ENCODE measurements around the gene NEK6.

NEK6 gene

GRCh38 chr9:124349267-124349666 lies 91.5 kb downstream of the NEK6 start:
- Histone ChIP-seq H3K79me1 (ENCODE audit: low read depth, low read length) (peaks cover 11% of the 10 kb centered on the region), H2AK5ac (ENCODE audit: low read depth, low read length) (no peak overlapping the region), H3K9me3 (replicated peaks in 1 of 2; ENCODE audit: control insufficient read depth in 2 of 2, insufficient read depth in 1 of 2, low read depth in 1 of 2, low read length in 2 of 2) (no peaks in the 10 kb centered on the region), H2BK5ac (ENCODE audit: low read length) (no peak overlapping the region), H3K4ac (ENCODE audit: low read length) (no peak overlapping the region), H2BK12ac (ENCODE audit: low read length) (no peak overlapping the region), H4K91ac (ENCODE audit: low read depth, low read length, poor library complexity) (no peak overlapping the region), H4K8ac (ENCODE audit: low read depth, low read length) (no peak overlapping the region), H3K18ac (ENCODE audit: low read length) (no peak overlapping the region), H3K4me3 (ENCODE audit: low read length in 2 of 2) (no peak overlapping the region), H3K14ac (ENCODE audit: low read length) (no peak overlapping the region), H3K27ac (replicated peaks; ENCODE audit: low read length) (no peak overlapping the region), H3K23ac (ENCODE audit: low read depth, low read length, poor library complexity) (no peak overlapping the region), H3K4me1 (ENCODE audit: control insufficient read depth in 2 of 2, insufficient read depth in 1 of 2, low read depth in 1 of 2, low read length in 2 of 2) (peaks cover 10 to 14% of the 10 kb centered on the region in 2 donors), H3K9ac (ENCODE audit: low read depth, low read length, poor library complexity) (no peak overlapping the region), H2BK120ac (ENCODE audit: low read depth, low read length) (no peak overlapping the region), H3K27me3 (ENCODE audit: control insufficient read depth in 3 of 3, insufficient read depth in 3 of 3, low read depth in 1 of 3, low read length in 3 of 3) (no peaks in the 10 kb centered on the region), H3K4me2 (ENCODE audit: insufficient read depth, low read length, poor library complexity, severe bottlenecking) (no peak overlapping the region), H2BK15ac (ENCODE audit: low read length) (no peak overlapping the region), H3K36me3 (replicated peaks in 1 of 2; ENCODE audit: control insufficient read depth in 2 of 2, insufficient read depth in 2 of 2, low read length in 2 of 2) (peaks cover 59 to 100% of the 10 kb centered on the region in 2 donors), H2AFZ (ENCODE audit: low read length) (no peak overlapping the region)
- DNase-seq (ENCODE audit: low spot score), result no peak
- no CpG with 5 or more reads among the region's 8 CpGs for WGBS, 2 donors (ENCODE audit: extremely low coverage in 2 of 2, insufficient read length in 2 of 2, insufficient replicate concordance in 1 of 2)

GRCh38 chr9:124349675-124350493 lies 92.1 kb downstream of the NEK6 start:
- H2BK12ac ChIP-seq (ENCODE audit: low read length), result no peak overlapping the region
- H2BK5ac ChIP-seq (ENCODE audit: low read length), result no peak overlapping the region
- H3K4me1 ChIP-seq (ENCODE audit: control insufficient read depth in 2 of 2, insufficient read depth in 1 of 2, low read depth in 1 of 2, low read length in 2 of 2), result peaks cover 10 to 14% of the 10 kb centered on the region in 2 donors
- no peak overlapping the region for H2BK15ac ChIP-seq (ENCODE audit: low read length)
- peaks cover 11% of the 10 kb centered on the region for H3K79me1 ChIP-seq (ENCODE audit: low read depth, low read length)
- H3K9me3 ChIP-seq (replicated peaks in 1 of 2; ENCODE audit: control insufficient read depth in 2 of 2, insufficient read depth in 1 of 2, low read depth in 1 of 2, low read length in 2 of 2), result no peaks in the 10 kb centered on the region
- H4K91ac ChIP-seq (ENCODE audit: low read depth, low read length, poor library complexity), result no peak overlapping the region
- no peak overlapping the region for H2BK120ac ChIP-seq (ENCODE audit: low read depth, low read length)
- H3K4me3 ChIP-seq (ENCODE audit: low read length in 2 of 2), result no peak overlapping the region
- H3K36me3 ChIP-seq (replicated peaks in 1 of 2; ENCODE audit: control insufficient read depth in 2 of 2, insufficient read depth in 2 of 2, low read length in 2 of 2), result peaks cover 57 to 100% of the 10 kb centered on the region in 2 donors
- no peak overlapping the region for H3K27ac ChIP-seq (replicated peaks; ENCODE audit: low read length)
- no peak overlapping the region for H3K4ac ChIP-seq (ENCODE audit: low read length)
- no peaks in the 10 kb centered on the region for H3K27me3 ChIP-seq (ENCODE audit: control insufficient read depth in 3 of 3, insufficient read depth in 3 of 3, low read depth in 1 of 3, low read length in 3 of 3)
- WGBS, 2 donors (ENCODE audit: extremely low coverage in 2 of 2, insufficient read length in 2 of 2, insufficient replicate concordance in 1 of 2), result no CpG with 5 or more reads among the region's 25 CpGs
- H3K9ac ChIP-seq (ENCODE audit: low read depth, low read length, poor library complexity), result no peak overlapping the region
- peak overlapping the region; percentile 24 for H3K18ac ChIP-seq (ENCODE audit: low read length)
- H3K4me2 ChIP-seq (ENCODE audit: insufficient read depth, low read length, poor library complexity, severe bottlenecking), result no peak overlapping the region
- no peak overlapping the region for H3K14ac ChIP-seq (ENCODE audit: low read length)
- no peak overlapping the region for H4K8ac ChIP-seq (ENCODE audit: low read depth, low read length)
- peak overlapping the region; percentile 26 for H3K23ac ChIP-seq (ENCODE audit: low read depth, low read length, poor library complexity)
- no peak overlapping the region for H2AK5ac ChIP-seq (ENCODE audit: low read depth, low read length)
- DNase-seq (ENCODE audit: low spot score), result no peak
- no peak overlapping the region for H2AFZ ChIP-seq (ENCODE audit: low read length)

- H4K91ac ChIP-seq (ENCODE audit: low read depth, low read length, poor library complexity), result no peak overlapping the region
- no peak overlapping the region for H4K8ac ChIP-seq (ENCODE audit: low read depth, low read length)
- no peaks in the 10 kb centered on the region for H3K9me3 ChIP-seq (replicated peaks in 1 of 2; ENCODE audit: control insufficient read depth in 2 of 2, insufficient read depth in 1 of 2, low read depth in 1 of 2, low read length in 2 of 2)
- no peak overlapping the region for H3K4me2 ChIP-seq (ENCODE audit: insufficient read depth, low read length, poor library complexity, severe bottlenecking)
- H3K4me1 ChIP-seq (ENCODE audit: control insufficient read depth in 2 of 2, insufficient read depth in 1 of 2, low read depth in 1 of 2, low read length in 2 of 2), result peaks cover 10 to 19% of the 10 kb centered on the region in 2 donors
- H2BK120ac ChIP-seq (ENCODE audit: low read depth, low read length), result no peak overlapping the region
- H3K4ac ChIP-seq (ENCODE audit: low read length), result no peak overlapping the region
- peak overlapping the region; percentile 44 for H3K23ac ChIP-seq (ENCODE audit: low read depth, low read length, poor library complexity)
- H3K4me3 ChIP-seq (ENCODE audit: low read length in 2 of 2), result no peak overlapping the region
- DNase-seq (ENCODE audit: low spot score), result no peak
- peak overlapping the region; percentile 50 for H3K18ac ChIP-seq (ENCODE audit: low read length)
- H2BK12ac ChIP-seq (ENCODE audit: low read length), result no peak overlapping the region
- H3K36me3 ChIP-seq (replicated peaks in 1 of 2; ENCODE audit: control insufficient read depth in 2 of 2, insufficient read depth in 2 of 2, low read length in 2 of 2), result peaks cover 53 to 100% of the 10 kb centered on the region in 2 donors
- H2AK5ac ChIP-seq (ENCODE audit: low read depth, low read length), result no peak overlapping the region
- no CpG with 5 or more reads among the region's 16 CpGs for WGBS, 2 donors (ENCODE audit: extremely low coverage in 2 of 2, insufficient read length in 2 of 2, insufficient replicate concordance in 1 of 2)
- H2AFZ ChIP-seq (ENCODE audit: low read length), result no peak overlapping the region
- no peak overlapping the region for H2BK15ac ChIP-seq (ENCODE audit: low read length)
- H3K79me1 ChIP-seq (ENCODE audit: low read depth, low read length), result peaks cover 14% of the 10 kb centered on the region
- H3K27me3 ChIP-seq (ENCODE audit: control insufficient read depth in 3 of 3, insufficient read depth in 3 of 3, low read depth in 1 of 3, low read length in 3 of 3), result no peaks in the 10 kb centered on the region
- H3K14ac ChIP-seq (ENCODE audit: low read length), result no peak overlapping the region
- H3K9ac ChIP-seq (ENCODE audit: low read depth, low read length, poor library complexity), result no peak overlapping the region
- H3K27ac ChIP-seq (replicated peaks; ENCODE audit: low read length), result no peak overlapping the region
- no peak overlapping the region for H2BK5ac ChIP-seq (ENCODE audit: low read length)
These were observed 92.9 kb downstream of the NEK6 start for GRCh38 chr9:124350494-124351263.

Data from neuronal stem cell (in vitro differentiated cells).